Thyroid gland (tissue), 4 donors: ENCODE results near the gene DYNLT2.

Experiments used
- CTCF ChIP-seq, 6 experiments: fragments of 200-600 bp in 3 of 6; fragments of 450-650 bp in 3 of 6; sonication (generic) in 3 of 6; IDR thresholded peaks; one replicate each; pipeline ENCODE4 v1.5.1; 2016 to 2019; ENCODE audit warnings: antibody characterized with exemption in 6 of 6, mild to moderate bottlenecking in 2 of 6, inconsistent platforms in 1 of 6, moderate library complexity in 1 of 6
- POLR2A ChIP-seq, 2 donors: fragments of 450-650 bp; IDR thresholded peaks; one replicate each; pipeline ENCODE4 v1.6.1; 2017; ENCODE audit warnings: antibody characterized with exemption in 2 of 2, mild to moderate bottlenecking in 2 of 2, moderate library complexity in 1 of 2

GRCh38 chr6:169702840-169703246 is 48.5 kb downstream of the DYNLT2 start:
- TF ChIP-seq CTCF (IDR thresholded peaks at IDR 0.05) (no peak), POLR2A (IDR thresholded peaks at IDR 0.05) (no peak)
